LNCAP (cell line): ENCODE data around the gene CAVIN4.

Source experiments
- TF ChIP-seq, protein P1 (sequence below): fragments of 450-650 bp; IDR thresholded peaks from 2 replicates; pipeline ENCODE4 v1.5.1; 2017; ENCODE audit warnings: mild to moderate bottlenecking

CAVIN4 gene

DNA sequence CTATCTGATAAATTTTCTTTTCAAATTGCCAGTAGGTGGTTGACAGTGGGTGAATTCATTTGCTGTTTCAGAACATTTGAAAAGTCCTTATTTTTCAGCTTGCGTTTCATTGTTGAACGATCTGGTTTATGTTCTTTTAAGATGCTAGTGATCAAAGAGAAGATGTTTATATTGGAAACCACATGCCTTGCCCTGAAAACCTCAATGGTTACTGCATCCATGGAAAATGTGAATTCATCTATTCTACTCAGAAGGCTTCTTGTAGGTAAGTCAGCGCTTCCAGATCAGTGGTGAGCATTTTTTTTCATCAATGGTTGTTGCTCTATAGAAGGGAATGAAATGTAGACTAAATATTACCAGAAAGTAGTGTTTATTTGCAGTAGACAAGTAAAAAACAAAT is 16.6 kb upstream of the CAVIN4 start:
- TF ChIP-seq, protein P1, sequence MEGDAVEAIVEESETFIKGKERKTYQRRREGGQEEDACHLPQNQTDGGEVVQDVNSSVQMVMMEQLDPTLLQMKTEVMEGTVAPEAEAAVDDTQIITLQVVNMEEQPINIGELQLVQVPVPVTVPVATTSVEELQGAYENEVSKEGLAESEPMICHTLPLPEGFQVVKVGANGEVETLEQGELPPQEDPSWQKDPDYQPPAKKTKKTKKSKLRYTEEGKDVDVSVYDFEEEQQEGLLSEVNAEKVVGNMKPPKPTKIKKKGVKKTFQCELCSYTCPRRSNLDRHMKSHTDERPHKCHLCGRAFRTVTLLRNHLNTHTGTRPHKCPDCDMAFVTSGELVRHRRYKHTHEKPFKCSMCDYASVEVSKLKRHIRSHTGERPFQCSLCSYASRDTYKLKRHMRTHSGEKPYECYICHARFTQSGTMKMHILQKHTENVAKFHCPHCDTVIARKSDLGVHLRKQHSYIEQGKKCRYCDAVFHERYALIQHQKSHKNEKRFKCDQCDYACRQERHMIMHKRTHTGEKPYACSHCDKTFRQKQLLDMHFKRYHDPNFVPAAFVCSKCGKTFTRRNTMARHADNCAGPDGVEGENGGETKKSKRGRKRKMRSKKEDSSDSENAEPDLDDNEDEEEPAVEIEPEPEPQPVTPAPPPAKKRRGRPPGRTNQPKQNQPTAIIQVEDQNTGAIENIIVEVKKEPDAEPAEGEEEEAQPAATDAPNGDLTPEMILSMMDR, result no peak

DNA sequence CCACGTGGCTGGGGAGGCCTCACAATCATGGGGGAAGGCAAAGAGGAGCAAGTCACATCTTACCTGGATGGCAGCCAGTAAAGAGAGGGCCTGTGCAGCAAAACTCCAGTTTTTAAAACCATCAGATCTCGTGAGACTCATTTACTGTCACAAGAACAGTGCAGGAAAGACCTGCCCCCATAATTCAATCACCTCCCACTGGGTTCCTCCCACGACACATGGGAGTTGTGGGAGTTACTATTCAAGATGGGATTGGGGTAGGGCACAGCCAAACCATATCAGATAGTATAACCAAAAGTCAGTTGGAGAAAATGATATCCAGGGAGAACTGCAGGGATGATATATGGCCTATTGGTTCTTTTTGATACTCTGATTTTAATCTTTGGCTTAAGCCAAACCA is 10.0 kb upstream of the CAVIN4 start:
- TF ChIP-seq, protein P1, result no peak

DNA sequence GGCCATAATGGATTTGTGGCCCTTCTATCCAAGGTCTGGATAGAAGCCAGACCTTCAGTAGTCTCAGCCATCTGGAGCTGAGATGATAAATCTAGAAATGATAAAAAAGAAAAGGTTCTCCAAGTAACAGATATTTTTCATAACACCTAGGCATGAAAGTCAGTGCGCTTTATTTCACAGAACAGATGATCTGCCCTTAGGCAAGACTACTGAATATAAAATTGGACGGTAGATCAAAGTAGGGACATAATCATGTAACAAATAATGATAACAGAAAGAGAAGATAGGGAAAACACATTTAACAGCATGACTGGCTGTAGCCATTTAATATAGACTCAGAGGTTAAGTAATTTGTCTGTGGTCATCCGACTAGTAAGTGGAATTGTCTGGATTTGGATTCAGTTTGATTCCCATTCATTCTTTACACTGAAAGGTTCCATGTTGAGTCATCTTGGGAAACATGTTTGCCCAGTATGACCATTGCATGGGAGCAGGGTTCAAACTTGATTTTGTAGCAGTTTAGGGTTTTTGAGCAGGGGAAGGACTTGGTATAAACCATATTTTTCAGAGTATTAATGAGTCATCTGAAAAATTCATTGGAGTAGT is 4.1 kb upstream of the CAVIN4 start:
- TF ChIP-seq, protein P1, result no peak

DNA sequence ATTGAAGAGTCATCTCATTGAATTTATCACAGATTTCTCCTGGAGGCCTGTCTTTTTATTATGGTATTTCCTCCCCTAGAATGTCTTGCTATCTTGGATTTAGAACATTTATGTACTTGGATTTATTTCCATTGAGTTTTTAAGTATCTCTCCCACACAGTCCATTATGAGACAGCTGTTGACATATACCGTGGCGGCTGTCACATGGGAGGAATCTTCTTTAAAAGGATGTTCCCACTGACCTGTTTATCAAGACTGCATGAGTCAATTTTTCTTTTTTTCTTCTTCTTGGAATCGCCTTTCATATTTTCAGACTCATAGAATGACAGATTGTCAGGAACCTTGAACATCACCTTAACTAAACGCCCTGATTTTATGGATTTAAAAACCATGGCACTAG is 2.9 kb upstream of the CAVIN4 start:
- TF ChIP-seq, protein P1, result no peak

DNA sequence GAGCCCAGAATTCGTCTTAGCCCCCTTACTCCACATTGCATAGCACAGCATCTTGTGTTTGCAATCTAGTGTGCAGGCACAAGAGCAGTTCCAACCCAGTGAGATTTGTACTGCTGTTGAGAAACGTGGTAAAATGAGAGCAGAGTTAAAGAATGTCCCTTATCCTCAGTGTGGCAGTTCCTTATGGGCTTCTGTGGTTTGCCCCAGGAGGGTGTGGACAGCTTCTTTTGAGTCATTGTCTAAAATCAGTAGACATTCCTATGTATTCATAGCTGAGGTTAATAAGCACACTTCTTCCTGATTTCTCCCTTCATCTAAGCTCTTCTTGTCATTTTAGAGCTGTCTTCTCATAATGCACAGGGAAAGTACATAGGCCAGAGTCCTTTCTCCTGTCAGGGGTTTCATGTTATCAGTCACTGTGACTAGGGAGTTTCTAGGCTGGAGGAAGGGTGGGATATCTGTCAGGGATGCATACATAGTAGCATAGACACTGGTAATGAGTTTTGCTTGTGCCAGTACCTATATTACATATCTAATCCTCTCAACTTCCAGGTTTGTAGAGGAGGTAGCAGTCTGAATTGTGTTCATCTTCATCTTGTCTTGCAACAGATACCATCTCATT is 2.0 kb upstream of the CAVIN4 start:
- TF ChIP-seq, protein P1, result no peak

DNA sequence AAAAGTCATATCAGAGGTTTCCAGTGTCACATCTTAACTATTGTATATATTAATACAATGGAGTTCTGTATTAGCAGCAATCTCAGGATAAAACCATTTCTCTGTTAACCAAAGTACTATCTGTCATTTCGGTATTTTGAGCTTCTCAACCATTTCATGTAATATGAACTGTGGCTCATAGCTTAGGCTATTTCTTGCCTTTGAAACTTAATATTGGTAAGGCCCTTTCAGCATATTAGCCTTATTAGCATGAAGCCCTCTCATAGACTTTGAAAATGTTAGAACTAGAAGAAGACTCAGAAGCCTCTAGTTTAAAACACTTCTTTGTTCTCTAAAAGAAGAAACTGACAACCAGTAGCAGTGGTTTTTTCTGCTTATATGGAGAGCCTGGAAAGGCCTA is 731 bp downstream of the CAVIN4 start:
- TF ChIP-seq, protein P1, result no peak

DNA sequence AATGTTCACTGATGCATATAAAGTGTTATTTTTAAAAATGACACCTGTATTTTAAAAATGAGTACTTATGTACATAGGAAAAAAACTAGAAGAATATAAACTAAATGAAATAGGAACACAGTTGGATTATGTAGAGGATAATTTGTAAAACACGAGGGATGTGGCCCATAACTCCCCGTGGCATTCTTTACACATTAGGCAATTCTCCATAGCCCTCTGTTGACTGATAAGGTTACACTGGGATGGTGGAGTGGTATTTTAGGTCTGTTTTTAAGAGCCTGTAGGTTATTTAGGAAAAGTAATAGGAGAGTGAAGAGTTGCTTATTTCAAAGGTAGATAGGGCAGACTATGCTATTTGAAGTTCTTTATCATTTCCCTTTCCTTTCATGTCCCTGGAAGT is 1.8 kb downstream of the CAVIN4 start:
- TF ChIP-seq, protein P1, result no peak
